ENCODE data around the gene PLEKHA8. TPM values are rescaled to one million over a fixed set of nuclear protein-coding genes. Genes with fewer than 3 reads are reported as not detected.

The PLEKHA8 gene
- total and polyA plus RNA-seq, 2 of the 8 experiments (the other 6 are each of a cell fraction or from before 2014, with no cell fraction given): 10.7 to 44.0 TPM

DNA sequence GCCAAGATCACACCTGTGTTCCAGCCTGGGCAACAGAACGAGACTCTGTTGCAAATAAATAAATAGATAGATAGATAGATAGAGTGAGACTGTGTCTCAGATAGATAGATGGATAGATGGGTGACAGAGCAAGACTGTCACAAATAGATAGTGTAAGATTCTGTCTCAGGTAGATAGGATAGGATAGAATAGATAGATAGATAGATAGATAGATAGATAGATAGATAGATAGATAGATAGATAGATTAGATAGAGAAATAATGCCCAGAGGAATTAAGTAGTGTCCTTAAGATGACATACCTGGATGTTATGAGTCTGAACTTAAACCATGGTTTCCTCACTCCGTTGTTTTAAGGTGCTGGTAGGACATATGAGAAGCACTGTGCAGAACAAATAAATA lies 8.0 kb downstream of the PLEKHA8 start (continued):
- TF ChIP-seq RXRA (IDR thresholded peaks at IDR 0.05; ENCODE audit: insufficient read depth, low read depth, low read length): no peak
- TF ChIP-seq JUND (IDR thresholded peaks at IDR 0.05; ENCODE audit: low read length): no peak
- no peak for TF ChIP-seq SIN3A (conservative IDR thresholded peaks at IDR 0.05 in 1 of 2, IDR thresholded peaks at IDR 0.05 in 1 of 2; ENCODE audit: low read depth in 1 of 2, low read length in 2 of 2)
